HepG2 (cell line): ENCODE measurements around the gene HSF4. TPM values are rescaled to one million over a fixed set of nuclear protein-coding genes. Genes with fewer than 3 reads are reported as not detected.

Source experiments
- CBX1 ChIP-seq: IDR thresholded peaks from one replicate; pipeline ENCODE4 v1.6.1; 2016; ENCODE audit warnings: antibody characterized with exemption, low read depth
- HDAC2 ChIP-seq: sonication (generic); formaldehyde crosslinking; IDR thresholded peaks from 2 replicates; pipeline ENCODE4 v1.4.0; 2020; ENCODE audit warnings: missing genetic modification reagents
- HHEX ChIP-seq: IDR thresholded peaks from 2 replicates; pipeline ENCODE4 v1.6.1; 2016; ENCODE audit warnings: control low read depth
- JUN ChIP-seq: sonication (generic); formaldehyde crosslinking; IDR thresholded peaks from 2 replicates; pipeline ENCODE4 v1.4.0; 2020; ENCODE audit warnings: mild to moderate bottlenecking, missing genetic modification reagents
- JUND ChIP-seq: sonication (generic); formaldehyde crosslinking; IDR thresholded peaks from 2 replicates; pipeline ENCODE4 v1.8.0; 2022; ENCODE audit warnings: mild to moderate bottlenecking, missing genetic modification reagents
- KDM3A ChIP-seq: IDR thresholded peaks from 2 replicates; pipeline ENCODE4 v1.6.1; 2018; ENCODE audit warnings: low read depth, missing compliant biosample characterization
- KLF16 ChIP-seq, 2 experiments: sonication (generic) in 1 of 2; formaldehyde crosslinking in 1 of 2; IDR thresholded peaks; 2 replicates each; pipeline versions ENCODE4 v1.6.1 to v1.8.0; 2016 to 2023; ENCODE audit warnings: missing genetic modification reagents in 2 of 2, missing compliant biosample characterization in 1 of 2
- NCOA2 ChIP-seq: sonication (generic); formaldehyde crosslinking; IDR thresholded peaks from 2 replicates; pipeline ENCODE4 v1.8.0; 2022; ENCODE audit warnings: inconsistent platforms
- PHB2 ChIP-seq: fragments of 450-650 bp; IDR thresholded peaks from 2 replicates; pipeline ENCODE4 v1.6.1; 2018; ENCODE audit not compliant: partially characterized antibody
- POLR2AphosphoS2 ChIP-seq: IDR thresholded peaks from 2 replicates; pipeline ENCODE4 v1.6.1; 2011; ENCODE audit warnings: low read depth, low read length, improper control_type of control experiment
- PRPF4 ChIP-seq: fragments of 200-400 bp; formaldehyde crosslinking; IDR thresholded peaks from 2 replicates; pipeline ENCODE4 v1.6.1; 2016; ENCODE audit warnings: low read length, low read depth; ENCODE audit not compliant: poor library complexity, severe bottlenecking
- RAD21 ChIP-seq: fragments of 450-650 bp; formaldehyde crosslinking; IDR thresholded peaks from 2 replicates; pipeline ENCODE4 v1.5.0; 2020; ENCODE audit warnings: mild to moderate bottlenecking
- SOX13 ChIP-seq, 3 experiments: fragments of 450-650 bp in 1 of 3; sonication (generic) in 1 of 3; formaldehyde crosslinking in 1 of 3; IDR thresholded peaks in 2 of 3; conservative IDR thresholded peaks in 1 of 3; 2 replicates each; pipeline versions ENCODE4 v1.5.0 to v1.6.1; 2016 to 2020; ENCODE audit warnings: antibody characterized with exemption in 1 of 3, mild to moderate bottlenecking in 1 of 3, missing compliant biosample characterization in 1 of 3, missing genetic modification reagents in 1 of 3, moderate library complexity in 1 of 3
- TGIF2 ChIP-seq: IDR thresholded peaks from 2 replicates; pipeline ENCODE4 v1.6.1; 2016; ENCODE audit warnings: control low read depth, missing compliant biosample characterization
- ZNF225 ChIP-seq: sonication (generic); formaldehyde crosslinking; IDR thresholded peaks from 2 replicates; pipeline ENCODE4 v1.4.0; 2020; ENCODE audit warnings: mild to moderate bottlenecking, missing genetic modification reagents
- ZNF230 ChIP-seq: sonication (generic); formaldehyde crosslinking; IDR thresholded peaks from 2 replicates; pipeline ENCODE4 v1.4.0; 2020; ENCODE audit warnings: mild to moderate bottlenecking, missing genetic modification reagents
- ZNF24 ChIP-seq: fragments of 450-650 bp; IDR thresholded peaks from 2 replicates; pipeline ENCODE4 v1.6.1; 2017; ENCODE audit warnings: antibody characterized with exemption, mild to moderate bottlenecking
- ZNF282 ChIP-seq: fragments of 450-650 bp; IDR thresholded peaks from 2 replicates; pipeline ENCODE4 v1.6.1; 2018; ENCODE audit not compliant: partially characterized antibody
- ZNF558 ChIP-seq: sonication (generic); formaldehyde crosslinking; IDR thresholded peaks from 2 replicates; pipeline ENCODE4 v1.9.0; 2022; ENCODE audit warnings: mild to moderate bottlenecking, missing genetic modification reagents, borderline replicate concordance
- ZNF598 ChIP-seq: sonication (generic); formaldehyde crosslinking; IDR thresholded peaks from 2 replicates; pipeline ENCODE4 v1.5.1; 2020; ENCODE audit warnings: mild to moderate bottlenecking, missing genetic modification reagents, borderline replicate concordance
- ZNF773 ChIP-seq: sonication (generic); formaldehyde crosslinking; IDR thresholded peaks from 2 replicates; pipeline ENCODE4 v1.4.0; 2020; ENCODE audit warnings: missing genetic modification reagents, borderline replicate concordance
- polyA plus RNA-seq, 8 experiments: library from polyadenylated mRNA; depleted of rRNA in 3 of 8; stranded (reverse) in 7 of 8; unstranded in 1 of 8; fragments of >200 nt; fragmentation: Illumina TruSeq in 4 of 8; extraction: Trizol in 4 of 8; gene quantifications; 2 replicates each; pipeline versions ENCODE4 v1.2.1 to v1.2.3, GENCODE V29; 2011 to 2016; ENCODE audit warnings: low read depth in 4 of 8, missing spikeins in 1 of 8, mixed read lengths in 1 of 8; ENCODE audit not compliant: insufficient read depth in 1 of 8
- total RNA-seq, 5 experiments: library from RNA; depleted of rRNA; stranded (reverse); fragments of >200 nt; fragmentation: Illumina TruSeq; extraction: Trizol; gene quantifications; 2 replicates each; pipeline ENCODE4 v1.2.3, GENCODE V29; 2016; ENCODE audit warnings: low read depth in 1 of 5
- TF ChIP-seq, protein P1 (sequence below): sonication (generic); formaldehyde crosslinking; IDR thresholded peaks from 2 replicates; pipeline ENCODE4 v1.4.0; 2020; ENCODE audit warnings: mild to moderate bottlenecking, missing genetic modification reagents
- TF ChIP-seq, protein P2 (sequence below): IDR thresholded peaks from 2 replicates; pipeline ENCODE4 v1.6.1; 2016
- TF ChIP-seq, protein P3 (sequence below): sonication (generic); formaldehyde crosslinking; IDR thresholded peaks from 2 replicates; pipeline ENCODE4 v1.4.0; 2020; ENCODE audit warnings: low read depth, mild to moderate bottlenecking, missing genetic modification reagents
- TF ChIP-seq, protein P4 (sequence below): sonication (generic); formaldehyde crosslinking; IDR thresholded peaks from 2 replicates; pipeline ENCODE4 v1.4.0; 2020; ENCODE audit warnings: missing genetic modification reagents, low read depth, mild to moderate bottlenecking, borderline replicate concordance

The HSF4 gene
- total and polyA plus RNA-seq, 2 of the 13 experiments (the other 11 are each of a cell fraction or from before 2014, with no cell fraction given) = 3.5 to 16.9 TPM

GRCh38 chr16:67191995-67192681 lies 27.6 kb downstream of the HSF4 start, which contains the start of gene E2F4 (continued):
- TF ChIP-seq ZNF773 (CRISPR knock-in tag) = peak; percentile 84; the same call in 1 of the 2 replicates
- peak; percentile 88 for TF ChIP-seq ZNF225
- TF ChIP-seq, protein P1, sequence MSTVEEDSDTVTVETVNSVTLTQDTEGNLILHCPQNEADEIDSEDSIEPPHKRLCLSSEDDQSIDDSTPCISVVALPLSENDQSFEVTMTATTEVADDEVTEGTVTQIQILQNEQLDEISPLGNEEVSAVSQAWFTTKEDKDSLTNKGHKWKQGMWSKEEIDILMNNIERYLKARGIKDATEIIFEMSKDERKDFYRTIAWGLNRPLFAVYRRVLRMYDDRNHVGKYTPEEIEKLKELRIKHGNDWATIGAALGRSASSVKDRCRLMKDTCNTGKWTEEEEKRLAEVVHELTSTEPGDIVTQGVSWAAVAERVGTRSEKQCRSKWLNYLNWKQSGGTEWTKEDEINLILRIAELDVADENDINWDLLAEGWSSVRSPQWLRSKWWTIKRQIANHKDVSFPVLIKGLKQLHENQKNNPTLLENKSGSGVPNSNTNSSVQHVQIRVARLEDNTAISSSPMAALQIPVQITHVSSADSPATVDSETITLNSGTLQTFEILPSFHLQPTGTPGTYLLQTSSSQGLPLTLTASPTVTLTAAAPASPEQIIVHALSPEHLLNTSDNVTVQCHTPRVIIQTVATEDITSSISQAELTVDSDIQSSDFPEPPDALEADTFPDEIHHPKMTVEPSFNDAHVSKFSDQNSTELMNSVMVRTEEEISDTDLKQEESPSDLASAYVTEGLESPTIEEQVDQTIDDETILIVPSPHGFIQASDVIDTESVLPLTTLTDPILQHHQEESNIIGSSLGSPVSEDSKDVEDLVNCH = no peak
- no peak for TF ChIP-seq POLR2AphosphoS2
- TF ChIP-seq NCOA2 = 0 out of 2 replicates have a peak, but pooled peaks have one; percentile 29
- TF ChIP-seq, protein P2, sequence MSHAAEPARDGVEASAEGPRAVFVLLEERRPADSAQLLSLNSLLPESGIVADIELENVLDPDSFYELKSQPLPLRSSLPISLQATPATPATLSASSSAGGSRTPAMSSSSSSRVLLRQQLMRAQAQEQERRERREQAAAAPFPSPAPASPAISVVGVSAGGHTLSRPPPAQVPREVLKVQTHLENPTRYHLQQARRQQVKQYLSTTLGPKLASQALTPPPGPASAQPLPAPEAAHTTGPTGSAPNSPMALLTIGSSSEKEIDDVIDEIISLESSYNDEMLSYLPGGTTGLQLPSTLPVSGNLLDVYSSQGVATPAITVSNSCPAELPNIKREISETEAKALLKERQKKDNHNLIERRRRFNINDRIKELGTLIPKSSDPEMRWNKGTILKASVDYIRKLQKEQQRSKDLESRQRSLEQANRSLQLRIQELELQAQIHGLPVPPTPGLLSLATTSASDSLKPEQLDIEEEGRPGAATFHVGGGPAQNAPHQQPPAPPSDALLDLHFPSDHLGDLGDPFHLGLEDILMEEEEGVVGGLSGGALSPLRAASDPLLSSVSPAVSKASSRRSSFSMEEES (CRISPR knock-in tag) = peak; percentile 55
- peak; percentile 72 for TF ChIP-seq CBX1
- no peak for TF ChIP-seq HHEX (CRISPR knock-in tag)
- TF ChIP-seq SOX13 (IDR thresholded peaks at IDR 0.05) = no peak
- peak in 1 of 2 experiments; percentile 56; a peak in 2 of 4 replicates for TF ChIP-seq SOX13 (CRISPR knock-in tag; conservative IDR thresholded peaks at IDR 0.05 in 1 of 2, IDR thresholded peaks at IDR 0.05 in 1 of 2)
- TF ChIP-seq RAD21 (CRISPR knock-in tag) = peak; percentile 57
- TF ChIP-seq ZNF282 = no peak
- TF ChIP-seq KDM3A (CRISPR knock-in tag) = 0 out of 2 replicates have a peak, but pooled peaks have one; percentile 45
- no peak for TF ChIP-seq PHB2
- no peak for TF ChIP-seq ZNF558
- TF ChIP-seq, protein P3, sequence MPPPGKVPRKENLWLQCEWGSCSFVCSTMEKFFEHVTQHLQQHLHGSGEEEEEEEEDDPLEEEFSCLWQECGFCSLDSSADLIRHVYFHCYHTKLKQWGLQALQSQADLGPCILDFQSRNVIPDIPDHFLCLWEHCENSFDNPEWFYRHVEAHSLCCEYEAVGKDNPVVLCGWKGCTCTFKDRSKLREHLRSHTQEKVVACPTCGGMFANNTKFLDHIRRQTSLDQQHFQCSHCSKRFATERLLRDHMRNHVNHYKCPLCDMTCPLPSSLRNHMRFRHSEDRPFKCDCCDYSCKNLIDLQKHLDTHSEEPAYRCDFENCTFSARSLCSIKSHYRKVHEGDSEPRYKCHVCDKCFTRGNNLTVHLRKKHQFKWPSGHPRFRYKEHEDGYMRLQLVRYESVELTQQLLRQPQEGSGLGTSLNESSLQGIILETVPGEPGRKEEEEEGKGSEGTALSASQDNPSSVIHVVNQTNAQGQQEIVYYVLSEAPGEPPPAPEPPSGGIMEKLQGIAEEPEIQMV (CRISPR knock-in tag) = peak; percentile 55; the same call in 1 of the 2 replicates
- TF ChIP-seq KLF16 (CRISPR knock-in tag; IDR thresholded peaks at IDR 0.05) = peak in 1 of 2 experiments; percentile 49; a peak in 1 of 4 replicates
- TF ChIP-seq ZNF598 (CRISPR knock-in tag) = peak; percentile 61; the same call in 1 of the 2 replicates
- 0 out of 2 replicates have a peak, but pooled peaks have one; percentile 25 for TF ChIP-seq TGIF2 (CRISPR knock-in tag)
- no peak for TF ChIP-seq JUND (CRISPR knock-in tag)
- peak; percentile 63 for TF ChIP-seq HDAC2 (CRISPR knock-in tag)
- TF ChIP-seq, protein P4, sequence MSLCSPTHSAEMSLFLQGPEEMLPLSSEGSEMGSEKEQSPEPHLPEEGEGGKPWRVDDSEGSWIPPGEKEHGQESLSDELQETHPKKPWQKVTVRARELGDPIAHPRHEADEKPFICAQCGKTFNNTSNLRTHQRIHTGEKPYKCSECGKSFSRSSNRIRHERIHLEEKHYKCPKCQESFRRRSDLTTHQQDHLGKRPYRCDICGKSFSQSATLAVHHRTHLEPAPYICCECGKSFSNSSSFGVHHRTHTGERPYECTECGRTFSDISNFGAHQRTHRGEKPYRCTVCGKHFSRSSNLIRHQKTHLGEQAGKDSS (CRISPR knock-in tag) = no peak; the same call in 1 of the 2 replicates
- 0 out of 2 replicates have a peak, but pooled peaks have one; percentile 38 for TF ChIP-seq ZNF230 (CRISPR knock-in tag)
- no peak for TF ChIP-seq PRPF4
- TF ChIP-seq JUN = no peak
- TF ChIP-seq ZNF24 = no peak
